ENCODE measurements around the gene COA8. TPM values are rescaled to one million over a fixed set of nuclear protein-coding genes. Genes with fewer than 3 reads are reported as not detected.

Gene COA8
- total and polyA plus RNA-seq, 2 of the 13 experiments (the other 11 are each of a cell fraction or from before 2014, with no cell fraction given) = 10.9 to 25.1 TPM

- TF ChIP-seq ZNF629 (CRISPR knock-in tag; conservative IDR thresholded peaks at IDR 0.05) = no peak
- peak; percentile 82 for TF ChIP-seq HOXA3 (CRISPR knock-in tag; IDR thresholded peaks at IDR 0.05)
- TF ChIP-seq IRX3 (CRISPR knock-in tag; IDR thresholded peaks at IDR 0.05; ENCODE audit: borderline replicate concordance, low read depth) = peak; percentile 42; the same call in 1 of the 2 replicates
- TF ChIP-seq ZNF547 (CRISPR knock-in tag; IDR thresholded peaks at IDR 0.05) = peak; percentile 71
- TF ChIP-seq SALL1 (CRISPR knock-in tag; IDR thresholded peaks at IDR 0.05) = peak; percentile 41
- TF ChIP-seq, protein P1, sequence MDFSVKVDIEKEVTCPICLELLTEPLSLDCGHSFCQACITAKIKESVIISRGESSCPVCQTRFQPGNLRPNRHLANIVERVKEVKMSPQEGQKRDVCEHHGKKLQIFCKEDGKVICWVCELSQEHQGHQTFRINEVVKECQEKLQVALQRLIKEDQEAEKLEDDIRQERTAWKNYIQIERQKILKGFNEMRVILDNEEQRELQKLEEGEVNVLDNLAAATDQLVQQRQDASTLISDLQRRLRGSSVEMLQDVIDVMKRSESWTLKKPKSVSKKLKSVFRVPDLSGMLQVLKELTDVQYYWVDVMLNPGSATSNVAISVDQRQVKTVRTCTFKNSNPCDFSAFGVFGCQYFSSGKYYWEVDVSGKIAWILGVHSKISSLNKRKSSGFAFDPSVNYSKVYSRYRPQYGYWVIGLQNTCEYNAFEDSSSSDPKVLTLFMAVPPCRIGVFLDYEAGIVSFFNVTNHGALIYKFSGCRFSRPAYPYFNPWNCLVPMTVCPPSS (IDR thresholded peaks at IDR 0.05) = no peak
- no peak for TF ChIP-seq ZNF17 (CRISPR knock-in tag; IDR thresholded peaks at IDR 0.05)
- no peak for TF ChIP-seq ZNF24 (IDR thresholded peaks at IDR 0.05)
- TF ChIP-seq CBFB (CRISPR knock-in tag; IDR thresholded peaks at IDR 0.05) = peak; percentile 69; the same call in 1 of the 2 replicates
- no peak; the same call in 1 of the 2 replicates for TF ChIP-seq ZBTB14 (CRISPR knock-in tag; IDR thresholded peaks at IDR 0.05)
- TF ChIP-seq, protein P2, sequence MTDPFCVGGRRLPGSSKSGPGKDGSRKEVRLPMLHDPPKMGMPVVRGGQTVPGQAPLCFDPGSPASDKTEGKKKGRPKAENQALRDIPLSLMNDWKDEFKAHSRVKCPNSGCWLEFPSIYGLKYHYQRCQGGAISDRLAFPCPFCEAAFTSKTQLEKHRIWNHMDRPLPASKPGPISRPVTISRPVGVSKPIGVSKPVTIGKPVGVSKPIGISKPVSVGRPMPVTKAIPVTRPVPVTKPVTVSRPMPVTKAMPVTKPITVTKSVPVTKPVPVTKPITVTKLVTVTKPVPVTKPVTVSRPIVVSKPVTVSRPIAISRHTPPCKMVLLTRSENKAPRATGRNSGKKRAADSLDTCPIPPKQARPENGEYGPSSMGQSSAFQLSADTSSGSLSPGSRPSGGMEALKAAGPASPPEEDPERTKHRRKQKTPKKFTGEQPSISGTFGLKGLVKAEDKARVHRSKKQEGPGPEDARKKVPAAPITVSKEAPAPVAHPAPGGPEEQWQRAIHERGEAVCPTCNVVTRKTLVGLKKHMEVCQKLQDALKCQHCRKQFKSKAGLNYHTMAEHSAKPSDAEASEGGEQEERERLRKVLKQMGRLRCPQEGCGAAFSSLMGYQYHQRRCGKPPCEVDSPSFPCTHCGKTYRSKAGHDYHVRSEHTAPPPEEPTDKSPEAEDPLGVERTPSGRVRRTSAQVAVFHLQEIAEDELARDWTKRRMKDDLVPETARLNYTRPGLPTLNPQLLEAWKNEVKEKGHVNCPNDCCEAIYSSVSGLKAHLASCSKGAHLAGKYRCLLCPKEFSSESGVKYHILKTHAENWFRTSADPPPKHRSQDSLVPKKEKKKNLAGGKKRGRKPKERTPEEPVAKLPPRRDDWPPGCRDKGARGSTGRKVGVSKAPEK (CRISPR knock-in tag; IDR thresholded peaks at IDR 0.05; ENCODE audit: borderline replicate concordance) = no peak
- TF ChIP-seq ZEB1 (IDR thresholded peaks at IDR 0.05; ENCODE audit: insufficient replicate concordance, low read depth) = peak; percentile 30
- TF ChIP-seq, protein P3, sequence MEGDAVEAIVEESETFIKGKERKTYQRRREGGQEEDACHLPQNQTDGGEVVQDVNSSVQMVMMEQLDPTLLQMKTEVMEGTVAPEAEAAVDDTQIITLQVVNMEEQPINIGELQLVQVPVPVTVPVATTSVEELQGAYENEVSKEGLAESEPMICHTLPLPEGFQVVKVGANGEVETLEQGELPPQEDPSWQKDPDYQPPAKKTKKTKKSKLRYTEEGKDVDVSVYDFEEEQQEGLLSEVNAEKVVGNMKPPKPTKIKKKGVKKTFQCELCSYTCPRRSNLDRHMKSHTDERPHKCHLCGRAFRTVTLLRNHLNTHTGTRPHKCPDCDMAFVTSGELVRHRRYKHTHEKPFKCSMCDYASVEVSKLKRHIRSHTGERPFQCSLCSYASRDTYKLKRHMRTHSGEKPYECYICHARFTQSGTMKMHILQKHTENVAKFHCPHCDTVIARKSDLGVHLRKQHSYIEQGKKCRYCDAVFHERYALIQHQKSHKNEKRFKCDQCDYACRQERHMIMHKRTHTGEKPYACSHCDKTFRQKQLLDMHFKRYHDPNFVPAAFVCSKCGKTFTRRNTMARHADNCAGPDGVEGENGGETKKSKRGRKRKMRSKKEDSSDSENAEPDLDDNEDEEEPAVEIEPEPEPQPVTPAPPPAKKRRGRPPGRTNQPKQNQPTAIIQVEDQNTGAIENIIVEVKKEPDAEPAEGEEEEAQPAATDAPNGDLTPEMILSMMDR (CRISPR knock-in tag; IDR thresholded peaks at IDR 0.05) = peak; percentile 17; the same call in 1 of the 2 replicates
- 0 out of 2 replicates have a peak, but pooled peaks have one; percentile 46 for TF ChIP-seq CBX5 (CRISPR knock-in tag; IDR thresholded peaks at IDR 0.05; ENCODE audit: borderline replicate concordance)
- TF ChIP-seq MAZ (IDR thresholded peaks at IDR 0.05; ENCODE audit: borderline replicate concordance, low read depth, low read length) = peak; percentile 16; the same call in 1 of the 2 replicates
- TF ChIP-seq MAZ (CRISPR knock-in tag; IDR thresholded peaks at IDR 0.05; ENCODE audit: low read depth) = peak; percentile 71; the same call in 1 of the 2 replicates
- TF ChIP-seq, protein P4, sequence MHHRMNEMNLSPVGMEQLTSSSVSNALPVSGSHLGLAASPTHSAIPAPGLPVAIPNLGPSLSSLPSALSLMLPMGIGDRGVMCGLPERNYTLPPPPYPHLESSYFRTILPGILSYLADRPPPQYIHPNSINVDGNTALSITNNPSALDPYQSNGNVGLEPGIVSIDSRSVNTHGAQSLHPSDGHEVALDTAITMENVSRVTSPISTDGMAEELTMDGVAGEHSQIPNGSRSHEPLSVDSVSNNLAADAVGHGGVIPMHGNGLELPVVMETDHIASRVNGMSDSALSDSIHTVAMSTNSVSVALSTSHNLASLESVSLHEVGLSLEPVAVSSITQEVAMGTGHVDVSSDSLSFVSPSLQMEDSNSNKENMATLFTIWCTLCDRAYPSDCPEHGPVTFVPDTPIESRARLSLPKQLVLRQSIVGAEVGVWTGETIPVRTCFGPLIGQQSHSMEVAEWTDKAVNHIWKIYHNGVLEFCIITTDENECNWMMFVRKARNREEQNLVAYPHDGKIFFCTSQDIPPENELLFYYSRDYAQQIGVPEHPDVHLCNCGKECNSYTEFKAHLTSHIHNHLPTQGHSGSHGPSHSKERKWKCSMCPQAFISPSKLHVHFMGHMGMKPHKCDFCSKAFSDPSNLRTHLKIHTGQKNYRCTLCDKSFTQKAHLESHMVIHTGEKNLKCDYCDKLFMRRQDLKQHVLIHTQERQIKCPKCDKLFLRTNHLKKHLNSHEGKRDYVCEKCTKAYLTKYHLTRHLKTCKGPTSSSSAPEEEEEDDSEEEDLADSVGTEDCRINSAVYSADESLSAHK (CRISPR knock-in tag; IDR thresholded peaks at IDR 0.05; ENCODE audit: borderline replicate concordance) = no peak
Measured at GRCh38 chr14:103562429-103563225, at the start of gene COA8, which contains the start of gene BAG5 (continued).

All from HepG2 (cell line).